Measurements from ENCODE around the gene CDH24. TPM values are rescaled to one million over a fixed set of nuclear protein-coding genes. Genes with fewer than 3 reads are reported as not detected.

CDH24 gene
- total RNA-seq, 1 donor from 2014 or later = 1.0 TPM

DNA sequence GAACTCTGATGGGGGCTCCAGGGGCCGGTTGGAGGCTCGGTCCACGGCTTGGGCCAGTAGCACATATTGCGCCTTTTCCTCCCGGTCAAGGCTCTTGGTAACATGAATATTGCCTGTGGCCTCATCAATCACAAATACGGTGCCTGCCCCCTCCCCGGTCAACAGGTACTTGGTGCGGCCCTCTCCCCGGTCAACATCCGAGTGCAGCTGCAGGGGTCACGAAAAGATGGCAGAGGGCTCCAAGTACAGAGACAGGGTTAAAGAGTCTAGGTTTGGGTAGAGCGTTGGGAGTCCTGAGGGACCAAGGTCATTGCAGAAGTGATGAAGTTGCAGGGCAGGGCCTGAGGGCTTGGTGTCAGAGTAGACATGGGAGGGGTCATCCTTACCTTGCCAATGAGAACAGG lies 2.2 kb downstream of the CDH24 start:
- DNase-seq (ENCODE audit: low spot score) = no peak
- Mint-ChIP-seq H3K27me3 (ENCODE audit: insufficient read depth) (peaks cover 8% of the 10 kb centered on the region), H3K36me3 (ENCODE audit: low read depth) (peaks cover 12% of the 10 kb centered on the region), H3K4me3 (no peak overlapping the region), H3K9me3 (no peaks in the 10 kb centered on the region), H3K4me1 (ENCODE audit: low read depth) (peaks cover 21% of the 10 kb centered on the region), H3K27ac (no peak overlapping the region)
- intact Hi-C loops (cut with micrococcal nuclease) = loop anchor here (5.0 kb wide), 1 partner anchor 483 kb away; no protein-coding TSS in a partner anchor

DNA sequence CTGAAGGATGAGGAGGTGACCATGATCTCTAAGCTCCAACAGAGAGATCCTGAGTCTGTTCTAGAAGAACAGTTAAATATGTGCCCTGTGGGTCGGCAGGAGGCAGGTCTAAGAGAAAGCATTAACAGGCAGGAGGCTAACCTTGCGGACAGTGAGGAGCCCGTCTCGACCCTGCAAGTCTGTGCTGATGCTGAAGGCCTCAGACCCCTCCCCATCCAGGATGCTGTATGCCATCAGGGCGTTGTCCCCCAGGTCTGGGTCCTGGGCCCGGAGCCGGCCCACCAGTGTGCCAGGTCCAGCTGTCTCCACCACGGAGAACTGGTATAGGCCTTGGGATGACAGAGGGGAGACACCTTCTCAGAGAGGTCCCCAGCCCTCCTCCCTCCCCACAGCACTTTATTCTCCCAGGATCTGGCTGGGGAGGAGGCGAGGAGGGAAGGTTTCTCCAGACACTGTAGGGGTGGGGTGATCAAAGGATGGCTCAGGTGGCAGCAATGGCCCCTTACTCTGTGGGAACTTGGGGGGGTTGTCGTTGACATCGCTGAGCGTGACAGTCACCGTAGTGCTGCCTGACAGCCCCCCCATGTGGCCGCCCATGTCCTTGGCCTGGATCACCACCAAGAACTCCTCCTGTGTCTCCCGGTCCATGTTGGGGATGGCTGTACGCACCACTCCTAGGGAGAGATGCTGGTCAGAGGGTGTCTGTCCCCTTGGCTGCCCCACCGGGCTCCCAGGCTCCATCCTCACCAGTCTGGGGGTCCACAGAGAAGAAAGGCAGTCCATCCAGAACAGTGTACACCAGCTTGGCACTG lies 3.1 kb downstream of the CDH24 start:
- H3K4me3 Mint-ChIP-seq = no peak overlapping the region
- DNase-seq (ENCODE audit: low spot score) = no peak
- intact Hi-C loops (cut with micrococcal nuclease) = no loop called here
- H3K36me3 Mint-ChIP-seq (ENCODE audit: low read depth) = peaks cover 9% of the 10 kb centered on the region
- H3K4me1 Mint-ChIP-seq (ENCODE audit: low read depth) = peaks cover 21% of the 10 kb centered on the region
- H3K27ac Mint-ChIP-seq = no peak overlapping the region
- H3K9me3 Mint-ChIP-seq = no peaks in the 10 kb centered on the region
- peaks cover 8% of the 10 kb centered on the region for H3K27me3 Mint-ChIP-seq (ENCODE audit: insufficient read depth)

DNA sequence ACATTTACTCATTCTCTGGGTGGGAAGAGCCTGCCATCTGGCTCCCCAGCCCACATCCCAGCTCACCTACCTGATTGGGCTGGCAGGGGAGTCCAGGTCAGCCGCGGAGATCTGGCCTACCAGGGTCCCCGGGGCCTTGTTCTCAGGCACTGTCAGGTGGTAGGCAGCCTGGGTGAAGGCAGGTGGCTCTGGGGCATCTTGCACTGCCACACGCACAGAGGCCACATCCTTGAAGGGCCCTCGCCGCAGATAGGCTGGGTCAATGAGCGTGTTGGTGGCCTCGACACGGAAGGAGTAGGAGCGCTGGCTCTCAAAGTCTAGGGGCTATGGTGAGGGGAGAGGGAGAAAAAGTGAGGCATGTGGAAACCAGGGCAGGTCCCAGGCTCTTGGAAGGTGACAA lies 3.9 kb downstream of the CDH24 start:
- DNase-seq (ENCODE audit: low spot score) = no peak
- intact Hi-C loops (cut with micrococcal nuclease) = no loop called here
- no peak overlapping the region for H3K4me3 Mint-ChIP-seq
- H3K27ac Mint-ChIP-seq = no peak overlapping the region
- peaks cover 4% of the 10 kb centered on the region for H3K36me3 Mint-ChIP-seq (ENCODE audit: low read depth)
- H3K9me3 Mint-ChIP-seq = no peaks in the 10 kb centered on the region
- peaks cover 8% of the 10 kb centered on the region for H3K27me3 Mint-ChIP-seq (ENCODE audit: insufficient read depth)
- peaks cover 21% of the 10 kb centered on the region for H3K4me1 Mint-ChIP-seq (ENCODE audit: low read depth)

DNA sequence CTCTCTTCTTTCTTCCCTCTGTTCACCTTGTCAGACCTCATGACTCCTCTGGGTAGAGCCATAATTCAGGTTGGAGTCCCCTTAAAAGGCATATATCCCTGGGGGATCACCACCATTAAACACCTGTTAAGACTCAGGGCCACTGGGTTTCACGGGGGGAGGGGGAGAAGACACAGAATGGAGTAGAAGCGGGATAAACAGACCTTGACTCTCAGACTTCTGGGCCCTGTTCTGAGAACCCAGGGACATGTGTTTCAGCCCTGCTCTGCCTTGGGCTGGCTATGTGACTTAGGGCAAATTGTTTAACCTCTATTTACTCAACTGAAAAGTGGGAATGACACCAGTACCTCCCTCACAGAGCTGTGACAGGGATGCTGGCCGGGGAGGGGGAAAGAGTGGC lies 4.6 kb downstream of the CDH24 start:
- H3K27me3 Mint-ChIP-seq (ENCODE audit: insufficient read depth) = peaks cover 8% of the 10 kb centered on the region
- peaks cover 14% of the 10 kb centered on the region for H3K4me1 Mint-ChIP-seq (ENCODE audit: low read depth)
- H3K4me3 Mint-ChIP-seq = no peak overlapping the region
- H3K9me3 Mint-ChIP-seq = no peaks in the 10 kb centered on the region
- DNase-seq (ENCODE audit: low spot score) = no peak
- H3K27ac Mint-ChIP-seq = no peak overlapping the region
- H3K36me3 Mint-ChIP-seq (ENCODE audit: low read depth) = no peaks in the 10 kb centered on the region
- intact Hi-C loops (cut with micrococcal nuclease) = no loop called here

DNA sequence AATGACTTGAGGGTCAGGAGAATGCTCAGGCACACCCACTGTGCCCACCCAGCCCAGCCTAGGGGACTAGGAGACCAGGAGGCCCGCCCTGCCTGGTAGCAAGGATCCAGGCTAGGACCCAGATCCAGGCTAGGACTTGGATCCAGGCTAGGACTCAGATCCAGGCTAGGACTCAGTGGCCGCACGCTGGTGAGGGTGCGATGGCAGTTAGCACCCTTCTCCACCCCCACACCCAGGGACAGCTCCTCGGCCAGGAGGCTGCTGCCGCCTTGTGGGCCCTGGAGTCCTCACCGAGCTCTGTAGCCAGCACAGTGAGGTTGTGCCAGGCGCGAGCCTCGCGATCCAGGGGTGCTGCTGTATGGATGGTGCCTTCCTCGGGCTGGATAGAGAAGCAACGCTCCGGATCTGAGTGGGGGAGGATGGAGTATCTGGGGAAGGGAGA lies 5.1 kb downstream of the CDH24 start:
- intact Hi-C loops (cut with micrococcal nuclease) = no loop called here
- no peak for DNase-seq (ENCODE audit: low spot score)
- Mint-ChIP-seq H3K27me3 (ENCODE audit: insufficient read depth) (peaks cover 12% of the 10 kb centered on the region), H3K36me3 (ENCODE audit: low read depth) (no peaks in the 10 kb centered on the region), H3K9me3 (no peaks in the 10 kb centered on the region), H3K27ac (no peak overlapping the region), H3K4me1 (ENCODE audit: low read depth) (peaks cover 14% of the 10 kb centered on the region), H3K4me3 (no peak overlapping the region)

DNA sequence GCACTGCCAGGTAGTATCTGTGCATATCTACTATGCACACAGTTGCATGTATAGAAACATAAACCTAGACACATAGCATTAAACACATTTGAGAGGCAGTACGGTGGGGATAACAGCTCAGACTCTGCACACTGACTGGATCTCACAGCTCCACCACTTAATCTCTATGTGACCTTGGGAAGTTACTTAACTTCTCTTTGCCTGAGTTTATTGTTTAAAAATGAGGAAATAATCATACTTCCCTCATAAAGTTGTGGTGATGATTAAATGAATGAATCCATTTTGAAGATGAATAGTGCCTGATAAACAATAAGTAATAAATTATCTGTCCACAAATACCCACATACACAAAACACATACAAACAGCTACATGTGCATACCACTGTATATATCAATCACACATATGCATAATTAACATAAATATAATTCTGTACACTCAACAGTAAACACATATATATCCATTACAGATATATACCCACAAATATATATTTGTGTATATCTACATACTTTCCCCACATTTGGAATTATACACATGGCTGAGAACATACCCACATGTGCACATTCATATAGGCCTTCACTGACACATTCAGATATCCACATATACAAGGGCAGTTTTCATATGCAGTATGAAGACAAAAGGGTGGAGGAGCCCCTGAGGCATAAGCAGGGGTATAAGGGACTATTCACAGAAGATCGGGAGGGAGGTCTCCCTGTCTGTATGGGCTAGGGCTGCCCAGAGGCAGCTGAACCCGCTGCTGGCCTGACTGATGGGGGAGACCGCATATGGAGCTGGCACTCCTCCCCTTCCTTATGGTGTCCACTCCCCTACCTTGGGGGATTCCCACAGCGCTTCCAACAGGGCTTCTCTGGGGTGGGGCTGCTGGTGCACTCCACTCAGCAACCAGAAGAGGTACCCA lies 5.9 kb downstream of the CDH24 start:
- Mint-ChIP-seq H3K36me3 (ENCODE audit: low read depth) (no peaks in the 10 kb centered on the region), H3K9me3 (no peaks in the 10 kb centered on the region), H3K27me3 (ENCODE audit: insufficient read depth) (peaks cover 8% of the 10 kb centered on the region), H3K27ac (no peak overlapping the region), H3K4me1 (ENCODE audit: low read depth) (peaks cover 7% of the 10 kb centered on the region), H3K4me3 (no peak overlapping the region)
- DNase-seq (ENCODE audit: low spot score) = no peak
- intact Hi-C loops (cut with micrococcal nuclease) = no loop called here

DNA sequence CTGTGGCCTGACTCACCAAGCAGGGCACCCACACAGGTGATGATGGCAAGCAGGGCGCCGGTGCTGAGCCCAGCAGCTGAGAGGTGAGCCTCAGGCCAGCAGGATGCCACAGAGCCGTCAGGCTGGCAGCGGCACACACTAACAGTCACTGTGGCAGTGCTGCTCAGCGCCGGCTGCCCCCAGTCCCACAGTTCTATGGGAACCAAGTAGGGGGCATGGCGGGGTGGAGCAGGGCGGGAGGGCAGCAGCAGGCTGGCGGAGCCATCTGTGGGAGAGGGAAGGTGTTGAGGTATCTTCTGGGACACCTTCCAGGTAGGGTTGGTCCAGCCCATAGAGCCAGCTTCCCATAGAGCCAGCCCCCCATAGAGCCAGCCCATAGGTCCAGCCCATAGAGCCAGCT lies 8.3 kb downstream of the CDH24 start:
- intact Hi-C loops (cut with micrococcal nuclease) = no loop called here
- Mint-ChIP-seq H3K9me3 (no peaks in the 10 kb centered on the region), H3K27me3 (ENCODE audit: insufficient read depth) (peaks cover 4% of the 10 kb centered on the region), H3K27ac (no peak overlapping the region), H3K4me1 (ENCODE audit: low read depth) (no peaks in the 10 kb centered on the region), H3K4me3 (no peak overlapping the region), H3K36me3 (ENCODE audit: low read depth) (no peaks in the 10 kb centered on the region)
- no peak for DNase-seq (ENCODE audit: low spot score)

DNA sequence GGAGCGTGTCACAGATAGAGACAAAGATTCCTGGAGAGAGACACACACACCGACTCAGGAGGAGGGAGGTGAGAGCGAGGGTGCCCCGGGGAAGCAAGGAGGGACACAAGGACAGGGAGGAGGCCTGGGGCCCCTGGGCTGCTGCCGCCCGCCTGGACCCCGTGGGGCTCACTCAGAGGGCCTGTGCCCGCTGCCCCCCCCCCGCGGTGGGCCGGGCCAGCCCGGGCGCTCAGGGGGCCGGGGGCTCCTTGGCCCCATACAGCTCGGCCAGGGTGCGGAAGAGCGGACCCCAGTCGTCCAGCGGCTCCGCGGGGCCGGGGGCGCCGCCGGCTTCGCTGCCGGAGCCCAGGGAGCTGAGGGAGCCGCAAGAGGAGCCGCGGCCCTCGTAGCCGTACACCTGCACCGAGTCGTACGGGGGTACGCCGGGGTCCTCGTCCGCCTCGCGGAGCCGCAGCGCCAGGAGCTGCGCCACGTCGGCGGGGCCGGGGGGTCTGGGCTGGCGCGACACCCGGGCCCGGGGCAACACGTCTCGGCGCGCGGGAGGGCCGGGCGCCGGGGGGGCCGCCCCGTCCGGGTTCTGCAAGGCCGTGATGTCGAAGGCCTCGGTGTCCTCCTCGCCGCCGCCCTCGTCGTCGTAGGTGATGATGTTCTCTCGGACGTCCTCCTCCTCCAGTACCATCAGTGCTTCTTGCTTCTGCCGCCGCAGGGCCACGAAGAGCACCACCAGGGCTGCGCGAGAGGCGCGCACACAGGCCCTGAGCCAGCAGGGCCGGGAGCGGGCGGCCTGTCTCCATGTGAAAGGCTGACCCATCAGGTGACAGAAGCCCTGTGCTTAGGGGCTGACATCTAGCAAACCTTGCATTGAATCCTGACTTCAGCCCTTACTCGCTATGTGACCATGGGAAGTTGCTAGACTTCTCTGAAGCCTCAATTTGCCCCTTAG lies 9.3 kb downstream of the CDH24 start:
- Mint-ChIP-seq H3K9me3 (no peaks in the 10 kb centered on the region), H3K36me3 (ENCODE audit: low read depth) (no peaks in the 10 kb centered on the region), H3K4me1 (ENCODE audit: low read depth) (no peaks in the 10 kb centered on the region), H3K27me3 (ENCODE audit: insufficient read depth) (peaks cover 4% of the 10 kb centered on the region), H3K4me3 (no peak overlapping the region), H3K27ac (no peak overlapping the region)
- DNase-seq (ENCODE audit: low spot score) = no peak
- intact Hi-C loops (cut with micrococcal nuclease) = no loop called here

DNA sequence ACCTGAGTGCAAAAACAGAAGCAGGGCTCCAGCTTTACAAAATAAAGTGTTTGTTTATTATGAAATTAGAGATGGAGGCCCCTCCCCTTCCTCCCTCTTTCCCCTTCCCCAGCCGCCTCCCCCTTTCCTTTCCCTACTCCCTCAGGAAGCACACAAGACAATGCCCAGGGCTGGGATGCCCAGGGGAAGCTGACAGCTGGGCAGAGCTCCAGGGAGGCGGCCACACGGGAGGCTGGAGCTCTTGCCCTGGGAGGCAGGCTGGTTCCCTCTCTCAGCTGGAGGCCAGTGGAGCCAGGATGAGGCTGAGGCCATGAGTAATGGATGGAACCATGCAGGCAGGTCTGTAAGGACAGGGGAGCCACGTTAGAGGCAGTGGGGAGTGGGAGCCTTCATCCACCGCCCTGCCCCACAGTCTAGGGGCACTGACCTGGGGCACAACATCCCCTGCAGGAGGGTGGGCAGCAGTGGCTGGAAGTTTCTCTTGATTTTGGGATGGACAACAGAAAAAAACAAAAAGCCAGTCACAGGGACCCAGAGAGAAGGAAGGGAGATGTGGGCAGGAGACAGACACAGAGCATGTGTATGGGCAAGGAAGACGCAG lies 10.2 kb downstream of the CDH24 start:
- Mint-ChIP-seq H3K9me3 (no peaks in the 10 kb centered on the region), H3K27me3 (ENCODE audit: insufficient read depth) (peaks cover 4% of the 10 kb centered on the region), H3K4me3 (no peak overlapping the region), H3K36me3 (ENCODE audit: low read depth) (no peaks in the 10 kb centered on the region), H3K27ac (no peak overlapping the region), H3K4me1 (ENCODE audit: low read depth) (no peaks in the 10 kb centered on the region)
- no peak for DNase-seq (ENCODE audit: low spot score)
- intact Hi-C loops (cut with micrococcal nuclease) = no loop called here

DNA sequence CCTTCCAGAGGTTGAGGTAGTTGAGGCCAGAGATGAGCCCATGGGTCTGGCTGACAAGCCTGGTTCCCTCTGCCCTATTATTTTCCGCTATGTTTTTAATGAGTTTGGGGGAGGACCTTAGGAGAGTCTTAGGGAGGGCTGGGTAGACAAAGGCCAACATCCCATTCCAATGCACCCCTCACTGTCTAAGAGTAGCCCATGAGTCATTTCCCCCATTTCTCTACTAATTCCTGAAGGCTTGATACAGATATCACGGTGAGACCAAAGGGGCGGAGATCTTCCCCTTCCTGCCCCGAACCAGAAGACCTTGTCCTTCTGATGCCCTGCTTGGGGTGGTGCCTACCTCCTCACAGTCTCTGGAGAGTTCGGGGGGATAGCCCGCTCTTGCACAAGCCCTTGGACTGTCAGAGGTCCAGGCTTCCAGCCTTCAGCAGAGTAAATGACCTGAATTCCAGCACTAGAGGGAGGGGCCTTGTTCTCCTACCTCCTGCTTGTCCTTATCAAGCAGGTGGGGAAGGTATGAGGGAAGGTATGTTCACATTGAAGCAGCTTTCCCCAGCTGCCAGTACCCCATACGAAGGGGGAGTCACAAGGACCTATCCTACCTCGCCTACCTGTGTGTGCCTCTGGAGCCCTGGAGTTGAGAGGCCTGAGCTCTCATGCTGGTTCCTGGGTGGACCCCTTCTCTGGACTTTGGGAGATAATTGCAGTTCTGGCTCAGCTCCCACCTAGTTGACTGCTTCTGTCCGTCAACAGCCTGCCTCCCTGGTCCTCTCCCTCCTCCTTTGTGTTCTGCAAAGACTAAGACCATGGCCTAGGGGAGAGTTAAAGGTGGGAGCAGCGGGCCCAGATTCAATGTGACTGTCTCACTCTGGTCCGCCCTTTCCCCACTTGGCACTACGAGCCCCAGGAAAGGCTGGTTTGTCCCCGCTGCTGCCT lies 11.6 kb downstream of the CDH24 start:
- Mint-ChIP-seq H3K4me1 (ENCODE audit: low read depth) (no peaks in the 10 kb centered on the region), H3K4me3 (no peak overlapping the region), H3K9me3 (no peaks in the 10 kb centered on the region), H3K36me3 (ENCODE audit: low read depth) (no peaks in the 10 kb centered on the region), H3K27me3 (ENCODE audit: insufficient read depth) (peaks cover 4% of the 10 kb centered on the region), H3K27ac (no peak overlapping the region)
- intact Hi-C loops (cut with micrococcal nuclease) = no loop called here
- no peak for DNase-seq (ENCODE audit: low spot score)

DNA sequence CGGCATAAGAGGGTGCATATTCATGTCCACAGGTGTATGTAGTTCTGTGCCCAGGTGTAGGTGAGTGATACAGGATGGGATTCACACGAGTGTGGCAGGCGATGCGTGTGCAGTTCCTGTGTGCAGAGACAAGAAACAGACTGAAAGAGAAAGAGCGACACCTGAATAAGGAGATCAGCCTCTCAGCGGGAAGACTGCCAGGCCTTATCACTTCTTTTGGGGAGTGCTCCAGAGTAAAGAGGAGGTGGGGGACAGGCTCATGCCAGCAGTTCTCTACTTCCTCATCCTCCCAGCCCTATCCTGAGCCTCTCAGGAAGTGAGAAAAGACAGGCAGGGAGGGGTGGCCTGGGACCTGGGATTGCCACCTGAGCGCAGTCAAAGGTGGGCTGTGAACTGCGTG lies 12.5 kb downstream of the CDH24 start:
- H3K4me1 Mint-ChIP-seq (ENCODE audit: low read depth) = no peaks in the 10 kb centered on the region

More for the DNA sequence above, 12.5 kb downstream of the CDH24 start:
- no peak for DNase-seq (ENCODE audit: low spot score)
- intact Hi-C loops (cut with micrococcal nuclease) = no loop called here
- H3K4me3 Mint-ChIP-seq = no peak overlapping the region
- no peaks in the 10 kb centered on the region for H3K9me3 Mint-ChIP-seq
- no peak overlapping the region for H3K27ac Mint-ChIP-seq
- peaks cover 4% of the 10 kb centered on the region for H3K27me3 Mint-ChIP-seq (ENCODE audit: insufficient read depth)
- H3K36me3 Mint-ChIP-seq (ENCODE audit: low read depth) = no peaks in the 10 kb centered on the region
